Glutamatergic neuron (in vitro differentiated cells): ENCODE results near the gene MRPL53. TPM values are rescaled to one million over a fixed set of nuclear protein-coding genes. Genes with fewer than 3 reads are reported as not detected.
A peak's percentile ranks its signal among the peaks of the same experiment; 100 is the strongest.

Experiments used
- DNase-seq: peaks from one replicate; pipeline ENCODE4 v3.0.0; 2022
- H3K27ac Mint-ChIP-seq: one replicate; pipeline ENCODE4 v1.8.0; 2020; ENCODE audit warnings: mild to moderate bottlenecking, mixed read lengths, inconsistent platforms; ENCODE audit not compliant: unreplicated experiment
- H3K27me3 Mint-ChIP-seq: one replicate; pipeline ENCODE4 v1.8.0; 2020; ENCODE audit warnings: mild to moderate bottlenecking, moderate library complexity, mixed read lengths, inconsistent platforms; ENCODE audit not compliant: unreplicated experiment
- H3K36me3 Mint-ChIP-seq: one replicate; pipeline ENCODE4 v1.8.0; 2020; ENCODE audit warnings: mild to moderate bottlenecking, mixed read lengths, inconsistent platforms; ENCODE audit not compliant: unreplicated experiment
- H3K4me1 Mint-ChIP-seq: one replicate; pipeline ENCODE4 v1.8.0; 2020; ENCODE audit warnings: mild to moderate bottlenecking, low read depth, mixed read lengths, inconsistent platforms; ENCODE audit not compliant: unreplicated experiment
- H3K4me3 Mint-ChIP-seq: one replicate; pipeline ENCODE4 v1.8.0; 2020; ENCODE audit warnings: mild to moderate bottlenecking, mixed read lengths, inconsistent platforms; ENCODE audit not compliant: unreplicated experiment
- H3K9me3 Mint-ChIP-seq: one replicate; pipeline ENCODE4 v1.8.0; 2020; ENCODE audit warnings: mild to moderate bottlenecking, moderate library complexity, mixed read lengths, inconsistent platforms; ENCODE audit not compliant: unreplicated experiment
- CTCF ChIP-seq: fragments of 200-600 bp; sonication (generic); IDR thresholded peaks from one replicate; pipeline ENCODE4 v1.5.0; 2021; ENCODE audit not compliant: partially characterized antibody, unreplicated experiment
- total RNA-seq: library from RNA; stranded (reverse); fragmentation: NEBNext Ultra II Directional; extraction: Animal tissue kit (Norgen Biotek cat#: 25700); gene quantifications from one replicate; pipeline ENCODE4 v1.2.1, GENCODE V29; 2021; ENCODE audit not compliant: unreplicated experiment

MRPL53 gene
- total RNA-seq, 1 donor from 2014 or later: 63.9 TPM

- peak within 1 kb of the TSS; percentile 99 for H3K4me3 Mint-ChIP-seq
- H3K36me3 Mint-ChIP-seq: no peaks in the 10 kb centered on the region
- DNase-seq: peak; percentile 92
- H3K4me1 Mint-ChIP-seq: peaks cover 19% of the 10 kb centered on the region
- TF ChIP-seq CTCF: no peak
- peak within 1 kb of the TSS; percentile 79 for H3K27ac Mint-ChIP-seq
- H3K27me3 Mint-ChIP-seq: peaks cover 19% of the 10 kb centered on the region
- H3K9me3 Mint-ChIP-seq: peaks cover 16% of the 10 kb centered on the region
Observed at GRCh38 chr2:74454654-74455511, 17.6 kb downstream of the MRPL53 start, which contains the start of gene INO80B. Gene INO80B, plus strand, starts transcription at chr2:74455087. Its CDS starts 30 bp downstream, at chr2:74455117.

- DNase-seq: no peak
- H3K36me3 Mint-ChIP-seq: no peaks in the 10 kb centered on the region
Observed at GRCh38 chr2:74450570-74451190, 21.8 kb downstream of the MRPL53 start.

GRCh38 chr2:74448771-74449170 lies 23.7 kb downstream of the MRPL53 start:
- Mint-ChIP-seq H3K27ac (no peak overlapping the region), H3K36me3 (no peaks in the 10 kb centered on the region), H3K4me1 (peaks cover 3% of the 10 kb centered on the region), H3K9me3 (peaks cover 5% of the 10 kb centered on the region), H3K27me3 (peaks cover 1% of the 10 kb centered on the region), H3K4me3 (no peak overlapping the region)
- TF ChIP-seq CTCF: no peak
- no peak for DNase-seq

More at GRCh38 chr2:74450570-74451190, 21.8 kb downstream of the MRPL53 start:
- Mint-ChIP-seq H3K9me3 (peaks cover 4% of the 10 kb centered on the region), H3K4me1 (peaks cover 7% of the 10 kb centered on the region), H3K4me3 (no peak overlapping the region), H3K27me3 (peaks cover 2% of the 10 kb centered on the region), H3K27ac (no peak overlapping the region)
- no peak for TF ChIP-seq CTCF

- Mint-ChIP-seq H3K4me3 (no peak overlapping the region), H3K27ac (no peak overlapping the region), H3K27me3 (peaks cover 1% of the 10 kb centered on the region), H3K4me1 (peaks cover 3% of the 10 kb centered on the region), H3K36me3 (no peaks in the 10 kb centered on the region), H3K9me3 (peaks cover 3% of the 10 kb centered on the region)
- no peak for TF ChIP-seq CTCF
- no peak for DNase-seq
Observed at GRCh38 chr2:74447230-74447999, 25.1 kb downstream of the MRPL53 start.
